OCI-LY7 (cell line): ENCODE measurements around the gene PBX1.

Experiments used
- CTCF ChIP-seq: fragments of 200-600 bp; sonication (generic); conservative IDR thresholded peaks from 2 replicates; pipeline ENCODE4 v1.5.1; 2014; ENCODE audit warnings: mild to moderate bottlenecking, antibody characterized with exemption, low read length, moderate library complexity, mixed read lengths
- EZH2phosphoT487 ChIP-seq: fragments of 200-600 bp; sonication (generic); IDR thresholded peaks from 2 replicates; pipeline ENCODE4 v1.6.1; 2018; ENCODE audit warnings: low read depth, borderline replicate concordance, mild to moderate bottlenecking, mixed run types, antibody characterized with exemption, low read length, moderate library complexity, mixed read lengths

GRCh38 chr1:164768619-164769018 lies 209.6 kb downstream of the PBX1 start:
- TF ChIP-seq CTCF (no peak), EZH2phosphoT487 (no peak)
